NCI-H1436 (cell line): ENCODE measurements around the gene VPS39.

ENCODE experiments used
- DNase-seq: peaks from one replicate; lab custom pipeline; 2025; lab: John Stamatoyannopoulos, UW

VPS39 gene

DNA sequence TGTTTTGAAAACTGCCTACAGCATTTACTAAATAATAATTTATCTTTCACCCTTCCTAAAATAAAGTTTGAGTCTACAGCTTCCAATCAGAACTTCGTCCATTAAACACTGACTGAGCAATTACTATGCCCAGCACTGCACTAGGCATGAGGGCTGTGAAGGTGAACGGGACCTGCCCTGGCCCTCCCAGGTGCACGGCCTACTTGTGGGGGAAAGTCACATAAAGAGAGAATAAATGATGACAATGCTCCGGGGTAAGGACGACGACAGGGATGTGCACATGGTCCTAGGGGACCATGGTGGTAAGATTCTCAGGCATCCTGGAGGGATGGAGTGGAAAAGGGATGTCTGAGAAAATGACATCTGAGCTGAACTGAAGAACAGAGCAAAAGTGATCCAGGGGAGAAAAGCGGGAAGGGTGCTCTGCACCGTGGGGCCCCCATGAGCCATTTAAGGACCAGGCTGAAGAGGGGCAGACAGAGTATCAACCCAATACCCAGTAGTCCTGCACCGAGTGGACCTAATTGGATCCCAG is 63.2 kb downstream of the VPS39 start:
- DNase-seq = no peak

DNA sequence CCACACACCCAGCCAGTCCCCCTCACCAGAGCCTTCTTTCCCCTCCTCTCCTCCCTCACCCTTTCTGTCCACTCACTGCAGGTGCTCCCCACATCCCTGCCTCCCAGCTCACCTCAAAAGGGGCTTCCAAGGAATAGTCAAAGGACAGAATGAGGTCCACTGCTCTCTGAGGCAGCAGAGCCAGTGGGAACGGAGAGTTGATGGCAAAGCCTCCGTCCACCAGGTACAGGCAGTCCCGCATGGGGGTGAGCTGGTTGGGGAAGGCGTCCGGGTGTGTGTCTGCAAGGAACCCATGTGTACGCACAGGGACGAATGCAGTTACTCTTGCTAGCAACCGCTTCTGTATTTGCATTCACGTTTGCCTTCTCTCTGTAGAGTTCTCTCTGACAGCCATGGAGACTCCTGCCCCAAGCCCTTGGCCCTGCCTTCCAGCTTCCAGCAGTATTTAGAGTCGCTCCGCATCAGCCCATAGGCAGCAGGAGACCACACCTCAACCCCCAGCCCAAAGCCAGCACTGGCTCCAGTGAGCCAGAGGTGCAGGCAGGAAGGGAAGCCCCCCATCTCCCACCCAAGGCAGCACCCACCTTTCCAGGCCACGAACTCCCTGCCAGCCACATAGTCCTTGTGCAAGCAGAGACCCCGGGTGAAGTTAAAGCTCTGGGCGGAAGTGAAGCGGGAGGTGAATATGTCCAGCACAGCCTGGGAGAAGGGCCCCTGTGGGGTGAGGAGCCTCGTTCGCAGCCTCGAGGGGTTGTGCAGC is 64.1 kb downstream of the VPS39 start:
- no peak for DNase-seq

- DNase-seq = no peak
These were observed 64.7 kb downstream of the VPS39 start for GRCh38 chr15:42143356-42143755.

DNA sequence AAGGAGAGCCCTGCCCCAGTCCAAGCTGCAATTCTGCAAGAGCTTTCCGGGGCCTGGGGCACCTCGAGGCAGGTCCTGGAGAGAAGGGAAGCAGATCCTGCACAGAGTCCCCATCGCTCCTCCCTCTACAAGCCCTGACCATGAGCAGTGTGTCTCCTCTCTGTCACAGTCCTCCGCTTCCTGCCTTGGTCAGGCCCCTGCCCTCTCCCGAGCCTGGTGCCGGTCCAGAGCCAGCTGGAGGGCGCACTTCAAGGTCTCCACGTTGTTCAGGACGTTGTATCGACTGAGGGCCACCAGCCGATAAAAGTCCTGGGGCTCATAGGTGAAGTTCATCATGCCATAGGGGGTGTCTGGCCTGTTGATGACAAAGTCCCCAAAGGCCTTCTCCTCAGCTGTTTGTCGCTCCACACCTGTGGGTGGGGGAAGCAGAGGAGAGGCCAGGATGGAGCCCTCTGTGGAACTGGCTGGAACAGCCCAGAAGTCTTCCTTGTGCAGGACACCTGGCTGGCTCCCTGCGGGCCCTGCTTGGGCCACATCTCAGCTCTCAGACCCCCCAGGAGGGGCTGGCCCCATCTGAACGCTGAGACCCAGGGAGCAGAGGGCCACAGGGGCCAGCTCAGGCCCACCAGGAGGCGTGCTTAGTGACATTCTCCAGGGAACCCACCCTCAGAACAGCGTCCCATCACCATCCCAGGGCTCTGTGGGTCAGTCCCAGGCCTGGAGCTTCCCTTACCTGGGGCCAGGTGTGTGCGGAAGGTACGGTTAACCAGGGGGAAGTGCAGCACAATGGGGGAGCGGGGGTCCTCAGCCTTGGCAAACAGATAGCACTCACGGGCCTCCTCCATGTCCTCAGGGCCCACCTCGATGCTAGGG is 66.1 kb downstream of the VPS39 start:
- DNase-seq = no peak

GRCh38 chr15:42141246-42141645 is 66.9 kb downstream of the VPS39 start:
- DNase-seq = no peak

GRCh38 chr15:42140383-42141070 is 67.6 kb downstream of the VPS39 start:
- DNase-seq = no peak

- DNase-seq = no peak
These were observed 68.5 kb downstream of the VPS39 start for GRCh38 chr15:42139596-42139995.

- DNase-seq = no peak
These were observed 69.1 kb downstream of the VPS39 start for GRCh38 chr15:42138968-42139386.

GRCh38 chr15:42138411-42138810 is 69.7 kb downstream of the VPS39 start:
- DNase-seq = no peak

- peak; percentile 56 for DNase-seq
These were observed 70.4 kb downstream of the VPS39 start for GRCh38 chr15:42137461-42138261.

GRCh38 chr15:42136513-42136912 is 71.6 kb downstream of the VPS39 start:
- DNase-seq = no peak

DNA sequence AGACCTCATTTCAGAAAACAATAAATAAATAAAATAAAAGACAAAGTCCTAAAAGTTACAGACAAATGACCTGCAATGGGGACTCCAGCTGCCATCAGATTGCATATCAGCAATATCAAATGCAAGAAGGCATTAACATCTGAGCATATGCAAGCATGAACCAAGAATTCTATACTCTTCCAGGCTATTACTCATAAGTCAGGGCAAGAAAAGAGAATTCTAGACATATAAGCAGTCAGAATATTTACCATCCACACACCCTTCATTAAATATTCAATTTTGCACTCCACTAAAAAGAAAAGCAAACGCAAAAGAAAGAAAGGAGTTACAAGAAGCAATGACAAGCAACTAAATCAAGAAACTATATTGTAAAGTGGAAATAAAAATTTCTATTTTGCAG is 72.8 kb downstream of the VPS39 start:
- DNase-seq = no peak

DNA sequence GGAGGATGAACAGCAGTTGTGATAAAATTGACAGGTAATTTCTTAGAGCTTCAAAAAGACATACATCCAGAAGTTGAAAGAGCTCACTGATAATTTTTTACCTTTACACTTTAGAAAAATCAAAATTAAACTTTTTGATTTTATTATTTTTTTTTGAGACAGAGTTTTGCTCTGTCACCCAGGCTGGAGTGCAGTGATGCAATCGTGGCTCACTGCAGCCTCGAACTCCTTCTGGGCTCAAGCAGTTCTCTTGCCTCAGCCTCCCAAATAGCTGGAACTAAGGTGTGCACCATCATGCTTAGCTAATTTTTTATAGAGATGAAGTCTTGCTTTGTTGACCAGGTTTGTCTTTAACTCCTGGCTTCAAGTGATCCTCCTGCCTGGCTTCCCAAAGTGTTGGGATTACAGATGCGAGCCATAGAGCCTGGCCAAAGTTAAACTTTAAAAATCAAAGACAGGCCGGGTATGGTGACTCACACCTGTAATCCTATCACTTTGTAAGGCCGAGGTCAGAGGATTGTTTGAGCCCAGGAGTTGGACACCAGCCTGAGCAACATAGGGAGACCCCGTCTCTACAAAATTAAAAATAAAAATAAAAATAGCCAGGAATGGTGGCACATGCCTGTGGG is 73.4 kb downstream of the VPS39 start:
- no peak for DNase-seq

- peak; percentile 76 for DNase-seq
These were observed 74.1 kb downstream of the VPS39 start for GRCh38 chr15:42133886-42134502.

- no peak for DNase-seq
These were observed 74.7 kb downstream of the VPS39 start for GRCh38 chr15:42133356-42133755.

DNA sequence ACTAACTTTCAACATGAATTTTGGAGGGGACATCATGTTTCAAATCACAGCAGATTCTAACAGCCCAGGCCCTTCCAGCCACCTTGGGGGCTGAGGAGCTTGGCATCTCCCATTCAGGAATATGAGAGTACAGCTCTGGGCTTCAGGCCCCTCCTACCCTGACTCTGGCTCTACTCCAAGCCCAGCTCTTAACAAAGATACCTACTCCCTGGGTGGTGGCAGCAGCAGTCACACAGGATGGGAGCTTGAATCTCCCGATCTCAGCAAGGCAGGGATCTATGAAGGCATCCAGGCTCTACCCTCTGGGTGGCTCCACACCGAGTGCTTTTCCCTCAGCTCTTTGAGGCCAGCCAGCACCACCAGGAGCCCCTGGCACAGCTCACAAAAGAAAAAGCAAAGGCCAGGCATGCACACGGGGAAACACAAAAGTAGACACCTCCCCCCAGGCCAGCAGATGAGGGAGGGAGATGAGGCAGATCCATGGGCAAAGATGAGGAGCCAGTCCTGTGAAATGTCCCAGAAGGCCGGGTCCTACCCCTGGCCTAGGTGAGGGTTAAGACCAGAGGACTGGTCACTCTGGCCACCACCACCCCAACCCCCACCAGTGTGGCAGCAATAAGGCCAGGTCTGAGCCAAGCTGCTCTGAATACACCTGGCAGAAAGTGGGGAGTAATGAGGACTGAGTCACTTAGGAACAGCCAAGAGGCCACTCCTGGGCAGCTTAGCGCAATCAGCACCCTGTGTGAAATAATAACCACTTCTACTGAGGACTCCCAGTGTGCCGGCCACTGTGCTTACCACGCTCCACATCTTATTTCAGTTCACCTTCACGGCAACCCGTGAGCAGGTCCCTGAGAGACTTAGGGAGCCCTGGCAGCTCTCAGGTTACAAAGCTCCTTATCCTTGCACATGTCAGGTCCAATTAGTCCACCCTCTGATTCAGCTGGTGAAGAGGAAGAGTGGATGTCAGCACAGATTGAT is 76.0 kb downstream of the VPS39 start:
- peak; percentile 85 for DNase-seq

GRCh38 chr15:42131006-42131405 is 77.1 kb downstream of the VPS39 start:
- no peak for DNase-seq

GRCh38 chr15:42130246-42130986 is 77.7 kb downstream of the VPS39 start:
- DNase-seq = peak; percentile 16

- DNase-seq = no peak
These were observed 78.7 kb downstream of the VPS39 start for GRCh38 chr15:42129364-42129763.
